Right lobe of liver (tissue), 4 donors: ENCODE measurements around the gene ASB13.

Experiments
- POLR2A ChIP-seq: fragments of 450-650 bp; IDR thresholded peaks from one replicate; pipeline ENCODE4 v1.6.1; 2017; ENCODE audit warnings: antibody characterized with exemption, mild to moderate bottlenecking
- TF ChIP-seq, protein P1 (sequence below), 4 donors: fragments of 200-600 bp in 3 of 4; fragments of 450-650 bp in 1 of 4; IDR thresholded peaks; one replicate each; pipeline versions ENCODE4 v1.5.1 to v1.8.0; 2016 to 2022; ENCODE audit warnings: antibody characterized with exemption in 4 of 4, mild to moderate bottlenecking in 2 of 4
- donor health status: DM: no; HTN: no; CAD: no.
- donor health status: DM: no; HTN: no; CAD: no.
- donor health status: DM: no; HTN: yes; CAD: no.

DNA sequence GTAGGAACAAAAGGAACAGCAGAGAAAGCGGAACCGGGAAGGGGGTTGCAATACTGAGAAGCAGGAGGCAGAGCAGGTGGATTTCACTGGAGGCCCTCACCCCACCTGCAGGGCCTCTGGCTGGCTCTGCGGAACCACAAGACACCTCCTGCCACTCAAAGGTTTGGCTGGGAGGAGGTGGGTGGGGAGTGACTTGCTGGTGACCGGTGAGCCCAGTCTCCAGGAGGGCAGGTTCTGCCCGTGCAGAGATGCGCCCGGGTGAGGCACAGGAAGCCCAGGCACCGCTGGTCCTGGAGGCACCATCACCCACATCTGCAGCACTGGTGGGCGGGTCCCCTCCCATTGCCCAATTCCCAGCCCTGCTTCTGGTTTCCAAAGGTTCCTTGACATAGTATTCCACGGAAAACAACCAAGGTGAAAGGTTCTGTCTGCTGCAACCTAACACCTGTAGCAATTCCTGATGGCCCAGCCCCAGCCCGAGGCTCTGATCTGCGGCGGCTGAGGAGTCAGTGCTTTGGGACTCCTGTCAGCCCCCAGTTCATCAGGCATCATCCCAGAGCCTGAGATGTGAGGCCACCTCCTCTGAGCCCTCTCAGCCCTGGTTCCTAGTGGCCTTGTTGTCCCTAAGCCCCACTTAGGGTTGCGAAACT lies 77.3 kb downstream of the ASB13 start:
- TF ChIP-seq, protein P1, sequence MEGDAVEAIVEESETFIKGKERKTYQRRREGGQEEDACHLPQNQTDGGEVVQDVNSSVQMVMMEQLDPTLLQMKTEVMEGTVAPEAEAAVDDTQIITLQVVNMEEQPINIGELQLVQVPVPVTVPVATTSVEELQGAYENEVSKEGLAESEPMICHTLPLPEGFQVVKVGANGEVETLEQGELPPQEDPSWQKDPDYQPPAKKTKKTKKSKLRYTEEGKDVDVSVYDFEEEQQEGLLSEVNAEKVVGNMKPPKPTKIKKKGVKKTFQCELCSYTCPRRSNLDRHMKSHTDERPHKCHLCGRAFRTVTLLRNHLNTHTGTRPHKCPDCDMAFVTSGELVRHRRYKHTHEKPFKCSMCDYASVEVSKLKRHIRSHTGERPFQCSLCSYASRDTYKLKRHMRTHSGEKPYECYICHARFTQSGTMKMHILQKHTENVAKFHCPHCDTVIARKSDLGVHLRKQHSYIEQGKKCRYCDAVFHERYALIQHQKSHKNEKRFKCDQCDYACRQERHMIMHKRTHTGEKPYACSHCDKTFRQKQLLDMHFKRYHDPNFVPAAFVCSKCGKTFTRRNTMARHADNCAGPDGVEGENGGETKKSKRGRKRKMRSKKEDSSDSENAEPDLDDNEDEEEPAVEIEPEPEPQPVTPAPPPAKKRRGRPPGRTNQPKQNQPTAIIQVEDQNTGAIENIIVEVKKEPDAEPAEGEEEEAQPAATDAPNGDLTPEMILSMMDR (IDR thresholded peaks at IDR 0.05): no peak
- no peak for TF ChIP-seq POLR2A
